Stimulated activated memory B cell treated with anti-CD40 and anti-IgM and Interleukin-4, amounts not matched to agents 10 μg/mL and 1 μg/mL and 100 μg/mL, for 72 hours (primary cell): ENCODE data around the gene TRIO.

Experiments used
- ATAC-seq: fragments of 150-1000 bp; cut with Tn5 transposase; 2 replicates; pipeline ENCODE4 v1.10.0; 2021
- H3K27ac Mint-ChIP-seq: one replicate; pipeline ENCODE4 v1.8.0; 2022; ENCODE audit warnings: mild to moderate bottlenecking, mixed read lengths
- H3K27me3 Mint-ChIP-seq: one replicate; pipeline ENCODE4 v1.8.0; 2022; ENCODE audit warnings: mixed read lengths
- H3K36me3 Mint-ChIP-seq: one replicate; pipeline ENCODE4 v1.8.0; 2022; ENCODE audit warnings: mixed read lengths
- H3K4me1 Mint-ChIP-seq: one replicate; pipeline ENCODE4 v1.8.0; 2022; ENCODE audit warnings: mixed read lengths
- H3K4me3 Mint-ChIP-seq: one replicate; pipeline ENCODE4 v1.8.0; 2022; ENCODE audit warnings: mild to moderate bottlenecking, moderate library complexity, mixed read lengths
- H3K9me3 Mint-ChIP-seq: one replicate; pipeline ENCODE4 v1.8.0; 2022; ENCODE audit warnings: mixed read lengths

The TRIO gene

DNA sequence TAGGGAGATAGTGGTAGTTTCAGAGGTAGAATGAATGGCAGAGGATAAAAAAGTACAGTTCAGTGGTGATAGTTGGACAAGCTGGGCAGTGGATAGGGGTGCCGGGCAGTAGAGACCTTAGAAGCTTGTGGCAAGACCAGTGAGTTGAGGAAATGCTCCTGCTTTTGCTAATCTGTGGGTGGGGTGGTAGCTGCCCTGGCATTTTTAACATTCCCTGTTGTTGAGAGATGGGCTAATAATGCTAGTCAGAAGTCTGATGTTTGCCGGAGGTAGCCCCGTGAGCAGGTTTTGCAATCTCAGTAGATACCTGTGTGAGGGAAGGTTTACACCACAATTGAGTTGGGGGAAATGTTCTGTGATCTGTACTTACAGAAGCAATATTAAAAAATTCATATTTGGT lies 91.1 kb downstream of the TRIO start:
- H3K36me3 Mint-ChIP-seq, result no peaks in the 10 kb centered on the region
- no peak overlapping the region for H3K27ac Mint-ChIP-seq
- no peak overlapping the region for H3K4me3 Mint-ChIP-seq
- no peaks in the 10 kb centered on the region for H3K9me3 Mint-ChIP-seq
- peaks cover 71% of the 10 kb centered on the region for H3K4me1 Mint-ChIP-seq
- H3K27me3 Mint-ChIP-seq, result no peaks in the 10 kb centered on the region
- ATAC-seq, result no peak

GRCh38 chr5:14235872-14236271 lies 92.7 kb downstream of the TRIO start:
- H3K4me1 Mint-ChIP-seq, result peaks cover 72% of the 10 kb centered on the region
- no peak for ATAC-seq
- H3K27ac Mint-ChIP-seq, result no peak overlapping the region
- no peak overlapping the region for H3K4me3 Mint-ChIP-seq
- H3K9me3 Mint-ChIP-seq, result no peaks in the 10 kb centered on the region
- H3K36me3 Mint-ChIP-seq, result no peaks in the 10 kb centered on the region
- no peaks in the 10 kb centered on the region for H3K27me3 Mint-ChIP-seq

DNA sequence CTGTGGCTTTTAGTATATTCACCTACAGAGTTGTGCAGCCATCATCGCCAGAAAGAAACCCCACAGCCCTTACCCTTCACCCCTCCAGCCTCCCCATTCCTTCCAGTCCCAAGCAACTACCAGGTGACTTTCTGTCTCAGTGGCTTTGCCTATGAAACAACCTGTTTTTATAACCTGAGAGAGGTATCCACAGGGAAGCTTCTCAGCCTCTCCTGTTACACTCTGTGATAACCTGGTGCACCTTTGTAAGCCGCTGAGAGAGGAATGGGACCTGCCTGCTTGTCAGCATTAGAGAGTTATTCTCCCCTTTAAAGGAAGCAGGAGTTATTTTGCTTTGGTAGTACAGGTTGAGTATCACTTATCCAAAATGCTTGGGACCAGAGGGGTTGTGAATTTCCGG lies 93.6 kb downstream of the TRIO start:
- H3K9me3 Mint-ChIP-seq, result no peaks in the 10 kb centered on the region
- no peaks in the 10 kb centered on the region for H3K36me3 Mint-ChIP-seq
- H3K4me3 Mint-ChIP-seq, result no peak overlapping the region
- H3K4me1 Mint-ChIP-seq, result peaks cover 78% of the 10 kb centered on the region
- peak overlapping the region; percentile 2 for H3K27ac Mint-ChIP-seq
- H3K27me3 Mint-ChIP-seq, result no peaks in the 10 kb centered on the region
- no peak for ATAC-seq

GRCh38 chr5:14237317-14238086 lies 94.4 kb downstream of the TRIO start:
- Mint-ChIP-seq H3K27me3 (no peaks in the 10 kb centered on the region), H3K36me3 (no peaks in the 10 kb centered on the region), H3K27ac (peak overlapping the region; percentile 2), H3K4me1 (peaks cover 79% of the 10 kb centered on the region), H3K4me3 (no peak overlapping the region), H3K9me3 (no peaks in the 10 kb centered on the region)
- ATAC-seq, result no peak

GRCh38 chr5:14238272-14238671 lies 95.1 kb downstream of the TRIO start:
- Mint-ChIP-seq H3K27me3 (no peaks in the 10 kb centered on the region), H3K36me3 (no peaks in the 10 kb centered on the region), H3K4me3 (no peak overlapping the region), H3K9me3 (no peaks in the 10 kb centered on the region), H3K4me1 (peaks cover 78% of the 10 kb centered on the region), H3K27ac (no peak overlapping the region)
- ATAC-seq, result no peak

GRCh38 chr5:14239404-14239803 lies 96.3 kb downstream of the TRIO start:
- Mint-ChIP-seq H3K4me1 (peaks cover 75% of the 10 kb centered on the region), H3K36me3 (no peaks in the 10 kb centered on the region), H3K9me3 (no peaks in the 10 kb centered on the region), H3K4me3 (no peak overlapping the region), H3K27ac (peak overlapping the region; percentile 5), H3K27me3 (no peaks in the 10 kb centered on the region)
- ATAC-seq, result no peak

- no peak overlapping the region for H3K4me3 Mint-ChIP-seq
- H3K9me3 Mint-ChIP-seq, result no peaks in the 10 kb centered on the region
- H3K27me3 Mint-ChIP-seq, result no peaks in the 10 kb centered on the region
- peaks cover 80% of the 10 kb centered on the region for H3K4me1 Mint-ChIP-seq
- peak overlapping the region; percentile 5 for H3K27ac Mint-ChIP-seq
- no peaks in the 10 kb centered on the region for H3K36me3 Mint-ChIP-seq
- ATAC-seq, result no peak
Observed at GRCh38 chr5:14239951-14240350, 96.8 kb downstream of the TRIO start.

- ATAC-seq, result no peak
- H3K36me3 Mint-ChIP-seq, result no peaks in the 10 kb centered on the region
- no peaks in the 10 kb centered on the region for H3K27me3 Mint-ChIP-seq
- peaks cover 81% of the 10 kb centered on the region for H3K4me1 Mint-ChIP-seq
- peak overlapping the region; percentile 5 for H3K27ac Mint-ChIP-seq
- no peak overlapping the region for H3K4me3 Mint-ChIP-seq
- no peaks in the 10 kb centered on the region for H3K9me3 Mint-ChIP-seq
Observed at GRCh38 chr5:14240359-14240758, 97.2 kb downstream of the TRIO start.

- H3K27ac Mint-ChIP-seq, result no peak overlapping the region
- ATAC-seq, result no peak
Observed at GRCh38 chr5:14241141-14241540, 98.0 kb downstream of the TRIO start.

GRCh38 chr5:14242447-14242846 lies 99.3 kb downstream of the TRIO start:
- ATAC-seq, result no peak
- H3K4me1 Mint-ChIP-seq, result peaks cover 83% of the 10 kb centered on the region
- H3K27me3 Mint-ChIP-seq, result no peaks in the 10 kb centered on the region
- no peak overlapping the region for H3K4me3 Mint-ChIP-seq
- no peak overlapping the region for H3K27ac Mint-ChIP-seq
- no peaks in the 10 kb centered on the region for H3K36me3 Mint-ChIP-seq
- H3K9me3 Mint-ChIP-seq, result no peaks in the 10 kb centered on the region

More at GRCh38 chr5:14241141-14241540, 98.0 kb downstream of the TRIO start:
- Mint-ChIP-seq H3K4me1 (peaks cover 83% of the 10 kb centered on the region), H3K27me3 (no peaks in the 10 kb centered on the region), H3K4me3 (no peak overlapping the region), H3K36me3 (no peaks in the 10 kb centered on the region), H3K9me3 (no peaks in the 10 kb centered on the region)

GRCh38 chr5:14242871-14243383 lies 99.8 kb downstream of the TRIO start:
- ATAC-seq, result no peak
- Mint-ChIP-seq H3K9me3 (no peaks in the 10 kb centered on the region), H3K27me3 (no peaks in the 10 kb centered on the region), H3K27ac (no peak overlapping the region), H3K4me3 (no peak overlapping the region), H3K4me1 (peaks cover 79% of the 10 kb centered on the region), H3K36me3 (no peaks in the 10 kb centered on the region)

DNA sequence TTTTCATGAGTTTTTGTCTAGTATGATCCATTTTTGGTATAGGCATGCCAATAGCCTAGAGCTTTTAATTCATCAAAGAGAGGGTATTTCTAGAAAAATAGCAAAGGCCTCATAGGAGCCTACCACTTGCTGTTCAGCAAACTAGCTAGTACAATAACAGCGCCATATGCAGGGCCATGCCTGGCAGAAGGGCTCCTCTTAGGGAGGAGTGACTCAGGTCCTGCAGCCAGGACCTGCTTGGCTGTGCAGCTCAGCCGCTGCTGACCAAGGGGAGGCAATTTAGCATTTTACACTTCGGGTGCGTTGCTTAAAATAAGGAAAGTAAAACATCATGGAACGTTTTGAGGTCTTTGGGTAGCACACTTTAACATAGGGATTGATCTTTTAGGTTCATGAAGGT lies 100.6 kb downstream of the TRIO start:
- no peak for ATAC-seq
- no peak overlapping the region for H3K4me3 Mint-ChIP-seq
- no peaks in the 10 kb centered on the region for H3K27me3 Mint-ChIP-seq
- H3K27ac Mint-ChIP-seq, result no peak overlapping the region
- H3K36me3 Mint-ChIP-seq, result no peaks in the 10 kb centered on the region
- peaks cover 73% of the 10 kb centered on the region for H3K4me1 Mint-ChIP-seq
- no peaks in the 10 kb centered on the region for H3K9me3 Mint-ChIP-seq

DNA sequence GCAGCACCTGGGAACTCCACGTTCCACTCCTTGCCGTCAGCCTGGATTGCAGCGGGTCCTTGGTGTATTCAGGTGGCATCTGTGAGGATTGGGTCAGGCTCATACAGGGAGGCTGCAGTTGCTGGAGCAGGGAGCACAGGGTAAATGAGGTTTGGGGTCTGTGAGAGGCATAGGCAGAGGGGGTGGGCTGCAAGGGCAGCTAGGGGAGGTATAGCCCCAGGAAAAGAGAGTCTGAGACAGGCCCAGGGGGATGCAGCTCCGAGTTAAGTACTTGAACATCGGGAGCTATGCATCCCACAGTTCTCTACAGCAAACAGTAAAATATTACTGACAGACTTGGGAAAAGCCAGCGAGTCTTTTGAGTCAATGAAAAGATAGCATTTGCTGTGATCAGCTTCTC lies 101.6 kb downstream of the TRIO start:
- no peak overlapping the region for H3K4me3 Mint-ChIP-seq
- ATAC-seq, result no peak
- H3K9me3 Mint-ChIP-seq, result no peaks in the 10 kb centered on the region
- no peaks in the 10 kb centered on the region for H3K27me3 Mint-ChIP-seq
- H3K36me3 Mint-ChIP-seq, result no peaks in the 10 kb centered on the region
- H3K4me1 Mint-ChIP-seq, result peaks cover 74% of the 10 kb centered on the region
- H3K27ac Mint-ChIP-seq, result peak overlapping the region; percentile 57

- Mint-ChIP-seq H3K36me3 (no peaks in the 10 kb centered on the region), H3K4me3 (no peak overlapping the region), H3K27me3 (no peaks in the 10 kb centered on the region), H3K4me1 (peaks cover 74% of the 10 kb centered on the region), H3K9me3 (no peaks in the 10 kb centered on the region), H3K27ac (peak overlapping the region; percentile 57)
- no peak for ATAC-seq
Observed at GRCh38 chr5:14245132-14245925, 102.2 kb downstream of the TRIO start.

GRCh38 chr5:14246350-14247053 lies 103.4 kb downstream of the TRIO start:
- no peak overlapping the region for H3K4me3 Mint-ChIP-seq
- H3K27ac Mint-ChIP-seq, result peak overlapping the region; percentile 31
- H3K4me1 Mint-ChIP-seq, result peaks cover 76% of the 10 kb centered on the region

More at GRCh38 chr5:14246350-14247053, 103.4 kb downstream of the TRIO start:
- ATAC-seq, result no peak
- H3K36me3 Mint-ChIP-seq, result no peaks in the 10 kb centered on the region
- no peaks in the 10 kb centered on the region for H3K27me3 Mint-ChIP-seq
- H3K9me3 Mint-ChIP-seq, result no peaks in the 10 kb centered on the region
